Measurements from ENCODE around the gene BCAR1.

- TF ChIP-seq CTCF (IDR thresholded peaks at IDR 0.05), result no peak
- TF ChIP-seq ATF6 (CRISPR knock-in tag; IDR thresholded peaks at IDR 0.05), result no peak
- no peak for TF ChIP-seq PRDM15 (CRISPR knock-in tag; IDR thresholded peaks at IDR 0.05)
- no peak for TF ChIP-seq MAX (CRISPR knock-in tag; IDR thresholded peaks at IDR 0.05)
- no peak for TF ChIP-seq JUN (CRISPR knock-in tag; IDR thresholded peaks at IDR 0.05)
- no peak for TF ChIP-seq TCF7 (CRISPR knock-in tag; IDR thresholded peaks at IDR 0.05; ENCODE audit: low read depth)
- no peak for TF ChIP-seq ZNF671 (CRISPR knock-in tag; IDR thresholded peaks at IDR 0.05)
Observed at GRCh38 chr16:75256696-75257343, 5.4 kb upstream of the BCAR1 start.

All from WTC11 (cell line).